Uterus (tissue), 2 donors: ENCODE data around the gene DUS2.

ENCODE experiments used
- POLR2A ChIP-seq, 2 donors: fragments of 450-650 bp; IDR thresholded peaks; one replicate each; pipeline ENCODE4 v1.6.1; 2016; ENCODE audit warnings: antibody characterized with exemption in 2 of 2, mild to moderate bottlenecking in 1 of 2, moderate library complexity in 1 of 2
- TF ChIP-seq, protein P1 (sequence below), 4 experiments: fragments of 200-600 bp in 2 of 4; fragments of 450-650 bp in 2 of 4; sonication (generic) in 2 of 4; IDR thresholded peaks; one replicate each; pipeline ENCODE4 v1.5.1; 2016 to 2019; ENCODE audit warnings: antibody characterized with exemption in 4 of 4, mild to moderate bottlenecking in 2 of 4, moderate library complexity in 1 of 4

GRCh38 chr16:68117884-68118283 lies 94.8 kb downstream of the DUS2 start:
- TF ChIP-seq, protein P1, sequence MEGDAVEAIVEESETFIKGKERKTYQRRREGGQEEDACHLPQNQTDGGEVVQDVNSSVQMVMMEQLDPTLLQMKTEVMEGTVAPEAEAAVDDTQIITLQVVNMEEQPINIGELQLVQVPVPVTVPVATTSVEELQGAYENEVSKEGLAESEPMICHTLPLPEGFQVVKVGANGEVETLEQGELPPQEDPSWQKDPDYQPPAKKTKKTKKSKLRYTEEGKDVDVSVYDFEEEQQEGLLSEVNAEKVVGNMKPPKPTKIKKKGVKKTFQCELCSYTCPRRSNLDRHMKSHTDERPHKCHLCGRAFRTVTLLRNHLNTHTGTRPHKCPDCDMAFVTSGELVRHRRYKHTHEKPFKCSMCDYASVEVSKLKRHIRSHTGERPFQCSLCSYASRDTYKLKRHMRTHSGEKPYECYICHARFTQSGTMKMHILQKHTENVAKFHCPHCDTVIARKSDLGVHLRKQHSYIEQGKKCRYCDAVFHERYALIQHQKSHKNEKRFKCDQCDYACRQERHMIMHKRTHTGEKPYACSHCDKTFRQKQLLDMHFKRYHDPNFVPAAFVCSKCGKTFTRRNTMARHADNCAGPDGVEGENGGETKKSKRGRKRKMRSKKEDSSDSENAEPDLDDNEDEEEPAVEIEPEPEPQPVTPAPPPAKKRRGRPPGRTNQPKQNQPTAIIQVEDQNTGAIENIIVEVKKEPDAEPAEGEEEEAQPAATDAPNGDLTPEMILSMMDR (IDR thresholded peaks at IDR 0.05), result no peak
- no peak for TF ChIP-seq POLR2A (IDR thresholded peaks at IDR 0.05)
